Heart right ventricle (tissue), 16 donors: ENCODE data around the gene SNX1. TPM values are rescaled to one million over a fixed set of nuclear protein-coding genes. Genes with fewer than 3 reads are reported as not detected.

Source experiments
- ATAC-seq, 8 donors: fragments of 200-7000 bp; cut with Tn5 transposase; one replicate each; pipeline ENCODE4 v1.9.1; 2020; ENCODE audit warnings: mild to moderate bottlenecking in 8 of 8, moderate library complexity in 8 of 8, moderate number of reproducible peaks in 1 of 8
- DNase-seq, 2 donors: peaks; one replicate each; pipeline ENCODE4 v3.0.0-alpha.2; 2020
- H3K27ac ChIP-seq, 10 donors: fragments of 200-600 bp; sonication (generic) in 2 of 10; one replicate each; pipeline versions ENCODE4 v1.5.0 to v1.8.0; 2020 to 2022; ENCODE audit warnings: mild to moderate bottlenecking in 3 of 10
- H3K27me3 ChIP-seq, 7 donors: fragments of 200-600 bp; one replicate each; pipeline ENCODE4 v1.8.0; 2021 to 2022; ENCODE audit warnings: mild to moderate bottlenecking in 2 of 7
- H3K36me3 ChIP-seq, 9 donors: fragments of 200-600 bp; sonication (generic) in 1 of 9; one replicate each; pipeline versions ENCODE4 v1.5.0 to v1.8.0; 2020 to 2022; ENCODE audit warnings: mild to moderate bottlenecking in 2 of 9
- H3K4me1 ChIP-seq, 9 donors: fragments of 200-600 bp; sonication (generic) in 1 of 9; one replicate each; pipeline versions ENCODE4 v1.5.0 to v1.8.0; 2020 to 2022; ENCODE audit warnings: mild to moderate bottlenecking in 4 of 9
- H3K4me3 ChIP-seq, 10 donors: fragments of 200-600 bp; sonication (generic) in 2 of 10; one replicate each; pipeline versions ENCODE4 v1.5.0 to v1.8.0; 2020 to 2022; ENCODE audit warnings: mild to moderate bottlenecking in 7 of 10, moderate library complexity in 2 of 10
- H3K9me3 ChIP-seq, 11 donors: fragments of 200-600 bp in 10 of 11; sonication (generic) in 2 of 11; one replicate each; pipeline versions ENCODE4 v1.5.0 to v1.8.0; 2013 to 2022; ENCODE audit warnings: mild to moderate bottlenecking in 2 of 11, control low read depth in 1 of 11, moderate library complexity in 1 of 11
- WGBS, 2 donors: extraction: QIAGEN DNeasy Blood & Tissue Kit; methylation state at CpG; one replicate each; pipeline ENCODE4 v1.1.7; 2013; ENCODE audit warnings: inconsistent platforms in 1 of 2; 5-methylcytosine and 5-hydroxymethylcytosine counted together
- intact Hi-C, 10 donors: fragments of 100-400 bp; cut with DNase I; formaldehyde crosslinking; loops; one replicate each; pipeline versions ENCODE4 v1.11.1 to v1.14.2; 2022
- polyA plus RNA-seq, 2 donors: library from polyadenylated mRNA; stranded (reverse); fragments of 200-250 nt; gene quantifications; one replicate each; pipeline ENCODE4 v1.2.3, GENCODE V29; 2013
- total RNA-seq, 10 donors: library from RNA; stranded (reverse); fragmentation: NEBNext Ultra II Directional in 3 of 10; extraction: Animal tissue kit (Norgen Biotek cat#: 25700) in 3 of 10; gene quantifications; one replicate each; pipeline versions ENCODE4 v1.2.1 to v1.2.4, GENCODE V29; 2021 to 2023
- TF ChIP-seq, protein P1 (sequence below), 9 donors: fragments of 200-600 bp; sonication (generic) in 2 of 9; IDR thresholded peaks; one replicate each; pipeline versions ENCODE4 v1.5.0 to v1.8.0; 2021 to 2022; ENCODE audit warnings: antibody characterized with exemption in 9 of 9, mild to moderate bottlenecking in 5 of 9, moderate library complexity in 1 of 9
- donor health status: Arrhythmogenic right ventricular cardiomyopathy.
- donor health status: ischemic (EF 13 %, LVEDD 7.1; RV severe dilation, severe dysfunction).
- donor health status: healthy with polysubstance abuse.
- donor health status: DM: no; HTN: yes; CAD: no.
- donor health status: DM: no; HTN: no; CAD: no.
- donor health status: ischemic (EF 25% LVEDD 6.9; RV normal size, moderate dysfunction).
- donor health status: ischemic (EF 25% LVEDD 5.7; RV mildly dilated, moderate dysfunction).
- donor health status: healthy.
- donor health status: DM: yes; HTN: yes; CAD: no.
- donor health status: Ischemic cardiomyopathy.
- donor health status: ischemic (EF 35%, LVEDD 5.7; RV mildly dilated, moderate dysfunction).
- donor health status: nonischemic (EF 11% LVEDD 7.7; RV severe dilation, severe dysfunction).
- donor health status: DM: yes; HTN: yes; CAD: no.
- donor health status: PGD.
- donor health status: ischemic (EF 29% LVEDD 5.4; RV normal size, mild dysfunction).
- donor health status: nonischemic (EF 23%, LVEDD 6.1; RV moderate dilation, normal function).

SNX1 gene
- total and polyA plus RNA-seq, 12 donors, result 44.9 to 110 (median 88.7) TPM

DNA sequence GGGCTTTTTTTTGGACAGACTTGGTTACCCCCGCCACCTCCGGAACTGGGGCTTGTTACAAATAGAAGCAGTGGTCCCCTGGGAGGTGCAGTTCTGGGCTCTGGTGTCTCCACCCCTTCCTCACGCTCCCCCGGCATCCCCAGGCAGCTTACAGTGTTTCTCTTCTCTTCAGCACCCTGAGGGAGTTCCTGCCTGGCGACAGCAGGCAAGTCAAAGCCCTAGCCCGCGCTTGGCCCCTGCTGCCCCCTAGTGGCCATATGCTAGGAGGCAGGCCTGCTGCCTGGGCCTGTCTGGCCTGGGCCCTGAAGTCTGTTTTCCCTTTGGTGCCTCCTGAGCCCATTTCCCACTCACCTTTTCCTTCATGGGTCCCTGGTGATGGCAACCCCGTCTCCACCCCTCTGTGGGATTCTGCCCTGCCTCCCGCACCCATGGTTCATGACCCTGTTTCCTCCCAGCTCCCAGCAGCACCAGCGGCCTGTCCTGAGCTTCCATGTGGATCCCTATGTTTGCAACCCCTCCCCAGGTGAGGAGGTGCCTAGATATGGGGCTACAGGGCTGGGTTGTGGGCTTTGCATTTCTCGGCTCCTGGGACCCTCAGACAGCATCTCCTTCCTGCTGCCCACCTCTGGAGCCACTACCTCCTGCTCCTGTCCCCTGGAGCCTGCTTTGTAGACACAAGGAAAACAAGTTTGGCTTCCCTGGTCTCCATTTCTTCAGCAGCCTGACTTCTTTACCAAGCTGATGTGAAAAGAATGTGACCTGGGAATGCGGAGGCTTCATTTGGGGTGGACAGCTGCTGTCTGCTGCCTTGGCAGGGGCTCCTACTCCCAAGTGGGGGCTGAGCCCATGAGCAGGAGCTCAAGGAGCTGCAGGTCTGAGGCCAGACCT, 57.9 kb downstream of the SNX1 start:
- 20% methylated on average over 12 of the region's 12 CpGs for WGBS, 2 donors
- Histone ChIP-seq H3K27me3 (peaks cover 0 to 32% (median 0%) of the 10 kb centered on the region in 7 donors), H3K4me3 (peak overlapping the region in 1 of 10 donors; percentile 14), H3K36me3 (peaks cover 0 to 50% (median 31%) of the 10 kb centered on the region in 9 donors), H3K4me1 (peaks cover 32 to 72% (median 58%) of the 10 kb centered on the region in 9 donors), H3K9me3 (no peaks in the 10 kb centered on the region), H3K27ac (peak overlapping the region; percentile 7 to 85 (median 78))
- intact Hi-C loops, result loop anchor here in 7 of 10 donors (5.0 to 10.0 kb wide), 4 partner anchors 46 to 61 kb away; partner anchors contain the start of genes SNX1 (in 5 of the 7) and CIAO2A (in 3 of the 7)
- peak; percentile 89 to 91 for DNase-seq
- peak; percentile 69 to 94 (median 86) for ATAC-seq
- TF ChIP-seq, protein P1, sequence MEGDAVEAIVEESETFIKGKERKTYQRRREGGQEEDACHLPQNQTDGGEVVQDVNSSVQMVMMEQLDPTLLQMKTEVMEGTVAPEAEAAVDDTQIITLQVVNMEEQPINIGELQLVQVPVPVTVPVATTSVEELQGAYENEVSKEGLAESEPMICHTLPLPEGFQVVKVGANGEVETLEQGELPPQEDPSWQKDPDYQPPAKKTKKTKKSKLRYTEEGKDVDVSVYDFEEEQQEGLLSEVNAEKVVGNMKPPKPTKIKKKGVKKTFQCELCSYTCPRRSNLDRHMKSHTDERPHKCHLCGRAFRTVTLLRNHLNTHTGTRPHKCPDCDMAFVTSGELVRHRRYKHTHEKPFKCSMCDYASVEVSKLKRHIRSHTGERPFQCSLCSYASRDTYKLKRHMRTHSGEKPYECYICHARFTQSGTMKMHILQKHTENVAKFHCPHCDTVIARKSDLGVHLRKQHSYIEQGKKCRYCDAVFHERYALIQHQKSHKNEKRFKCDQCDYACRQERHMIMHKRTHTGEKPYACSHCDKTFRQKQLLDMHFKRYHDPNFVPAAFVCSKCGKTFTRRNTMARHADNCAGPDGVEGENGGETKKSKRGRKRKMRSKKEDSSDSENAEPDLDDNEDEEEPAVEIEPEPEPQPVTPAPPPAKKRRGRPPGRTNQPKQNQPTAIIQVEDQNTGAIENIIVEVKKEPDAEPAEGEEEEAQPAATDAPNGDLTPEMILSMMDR (IDR thresholded peaks at IDR 0.05), result peak; percentile 96 to 100 (median 98)

DNA sequence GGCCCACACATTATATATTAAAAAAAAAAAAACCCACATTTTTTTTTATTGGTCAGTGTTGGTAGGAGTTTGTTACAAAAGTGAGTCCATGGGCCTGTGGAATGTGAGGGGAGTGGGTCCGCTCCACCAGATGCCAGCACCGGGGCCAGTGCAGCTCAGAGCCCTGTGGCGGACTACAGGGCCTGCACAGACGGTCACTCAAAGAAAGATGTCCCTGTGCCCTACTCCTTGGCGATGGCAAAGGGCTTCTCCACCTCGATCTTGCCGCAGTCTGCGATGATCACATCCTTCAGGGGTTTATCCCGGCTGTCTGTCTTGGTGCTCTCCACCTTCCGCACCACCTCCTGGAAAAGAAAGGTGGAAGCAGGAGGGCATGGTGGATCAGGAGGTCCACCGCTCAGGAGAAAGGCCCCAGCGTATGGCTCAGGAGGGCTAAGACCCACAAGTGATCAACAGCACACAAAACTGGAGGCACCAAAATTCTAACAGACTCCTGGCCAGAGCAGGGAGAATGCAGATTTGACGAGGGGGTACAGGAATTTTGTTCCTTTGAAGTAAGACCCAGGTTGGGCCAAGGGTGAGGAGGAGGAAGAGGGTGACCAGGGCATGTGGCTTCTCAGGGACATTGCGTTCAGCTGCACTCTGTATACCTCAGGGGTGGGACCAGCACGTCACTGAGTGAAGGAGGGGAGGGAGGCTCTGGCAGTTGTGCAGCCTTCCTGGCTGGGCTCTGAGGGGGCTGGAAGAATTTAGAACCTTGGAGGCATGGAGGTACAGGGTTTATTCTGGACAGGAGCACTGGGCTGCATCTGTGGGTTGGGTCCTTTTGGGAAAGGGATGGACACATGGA, 60.2 kb downstream of the SNX1 start:
- Histone ChIP-seq H3K4me1 (peaks cover 47 to 87% (median 70%) of the 10 kb centered on the region in 9 donors), H3K27ac (peak overlapping the region in 7 of 10 donors; percentile 17 to 71 (median 48)), H3K4me3 (no peak overlapping the region), H3K36me3 (peaks cover 0 to 73% (median 52%) of the 10 kb centered on the region in 9 donors), H3K9me3 (no peaks in the 10 kb centered on the region), H3K27me3 (peaks cover 0 to 23% (median 0%) of the 10 kb centered on the region in 7 donors)
- DNase-seq, result no peak
- TF ChIP-seq, protein P1 (IDR thresholded peaks at IDR 0.05), result no peak
- WGBS, 2 donors, result 89 to 91% methylated on average over 15 of the region's 15 CpGs
- ATAC-seq, result no peak
- intact Hi-C loops, result loop anchor here in 3 of 10 donors (5.0 to 10.0 kb wide), 2 partner anchors 61 to 64 kb away; partner anchors contain the start of genes CIAO2A (in 3 of the 3) and SNX1 (in 2 of the 3)

DNA sequence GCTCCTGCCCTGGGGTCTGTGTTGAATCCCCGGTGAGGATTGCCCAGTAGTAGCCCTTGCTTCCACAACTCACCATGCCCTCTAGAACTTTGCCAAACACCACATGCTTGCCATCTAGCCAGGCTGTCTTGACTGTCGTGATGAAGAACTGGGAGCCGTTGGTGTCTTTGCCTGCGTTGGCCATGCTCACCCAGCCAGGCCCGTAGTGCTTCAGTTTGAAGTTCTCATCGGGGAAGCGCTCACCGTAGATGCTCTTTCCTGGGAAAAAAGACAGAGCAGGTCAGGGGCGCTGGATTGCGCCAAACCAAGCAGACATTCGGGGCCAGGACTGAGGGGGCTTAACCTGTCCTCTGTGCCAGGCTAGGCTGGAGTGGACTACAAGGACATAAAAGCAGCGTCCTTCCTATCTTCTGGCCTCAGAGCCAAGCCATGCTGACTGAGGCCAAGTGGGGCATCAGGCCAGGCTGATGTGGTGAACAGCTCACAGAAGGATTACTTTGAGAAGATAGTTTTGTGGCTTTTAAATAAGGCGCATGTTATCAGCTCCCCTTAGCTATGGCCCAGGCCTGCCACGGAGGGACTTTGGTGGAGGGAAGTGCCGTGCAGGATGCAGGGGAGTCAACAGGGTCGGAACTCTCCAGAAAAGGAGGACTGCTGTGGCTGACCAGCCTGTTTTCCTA, 61.0 kb downstream of the SNX1 start:
- peak in 1 of 2 donors; percentile 45 for DNase-seq
- Histone ChIP-seq H3K27me3 (peaks cover 0 to 16% (median 0%) of the 10 kb centered on the region in 7 donors), H3K4me1 (peaks cover 48 to 87% (median 70%) of the 10 kb centered on the region in 9 donors), H3K9me3 (no peaks in the 10 kb centered on the region), H3K4me3 (no peak overlapping the region), H3K27ac (peak overlapping the region in 8 of 10 donors; percentile 17 to 71 (median 44)), H3K36me3 (peaks cover 0 to 80% (median 60%) of the 10 kb centered on the region in 9 donors)
- peak in 2 of 8 donors; percentile 5 to 28 for ATAC-seq
- TF ChIP-seq, protein P1 (IDR thresholded peaks at IDR 0.05), result no peak
- intact Hi-C loops, result loop anchor here in 3 of 10 donors (5.0 to 10.0 kb wide), 2 partner anchors 62 to 64 kb away; partner anchors contain the start of genes CIAO2A (in 3 of the 3) and SNX1 (in 2 of the 3)
- 70 to 75% methylated on average over 16 of the region's 16 CpGs for WGBS, 2 donors
